Mesenchymal stem cell (in vitro differentiated cells and primary cell): ENCODE measurements around the gene PKHD1.

Source experiments
- DNase-seq: peaks from one replicate; pipeline ENCODE4 v3.0.0-alpha.2; 2013
- H2AFZ ChIP-seq: one replicate; pipeline ENCODE4 v1.6.1; 2013; ENCODE audit warnings: low read depth, mild to moderate bottlenecking, control low read depth, inconsistent platforms, low read length, moderate library complexity
- H2AK5ac ChIP-seq: 2 replicates; pipeline ENCODE4 v1.6.1; 2013; ENCODE audit warnings: low read length, moderate library complexity, mild to moderate bottlenecking, inconsistent platforms; ENCODE audit not compliant: severe bottlenecking
- H2BK120ac ChIP-seq: one replicate; pipeline ENCODE4 v1.6.1; 2013; ENCODE audit warnings: low read depth, mild to moderate bottlenecking, inconsistent platforms, low read length, moderate library complexity
- H2BK12ac ChIP-seq, 2 experiments: one replicate each; pipeline ENCODE4 v1.6.1; 2013; ENCODE audit warnings: inconsistent platforms in 2 of 2, low read length in 2 of 2, mild to moderate bottlenecking in 2 of 2, moderate library complexity in 2 of 2, control low read depth in 1 of 2
- H2BK15ac ChIP-seq: one replicate; pipeline ENCODE4 v1.6.1; 2013; ENCODE audit warnings: mild to moderate bottlenecking, low read depth, inconsistent platforms; ENCODE audit not compliant: poor library complexity, severe bottlenecking
- H2BK5ac ChIP-seq: 2 replicates; pipeline ENCODE4 v1.6.1; 2013; ENCODE audit warnings: low read depth, mild to moderate bottlenecking, low read length, control low read depth, inconsistent platforms; ENCODE audit not compliant: poor library complexity, severe bottlenecking
- H3K14ac ChIP-seq, 2 experiments: one replicate each; pipeline ENCODE4 v1.6.1; 2013; ENCODE audit warnings: inconsistent platforms in 2 of 2, low read length in 2 of 2, control low read depth in 1 of 2, mild to moderate bottlenecking in 1 of 2, moderate library complexity in 1 of 2
- H3K18ac ChIP-seq, 2 experiments: one replicate each; pipeline ENCODE4 v1.6.1; 2013; ENCODE audit warnings: inconsistent platforms in 2 of 2, low read length in 2 of 2, control low read depth in 1 of 2, low read depth in 1 of 2, mild to moderate bottlenecking in 1 of 2
- H3K23ac ChIP-seq, 2 experiments: one replicate each; pipeline ENCODE4 v1.6.1; 2013; ENCODE audit warnings: inconsistent platforms in 2 of 2, low read length in 2 of 2, mild to moderate bottlenecking in 2 of 2, moderate library complexity in 2 of 2, control low read depth in 1 of 2
- H3K27ac ChIP-seq: 2 replicates; pipeline ENCODE4 v1.5.1; 2013; ENCODE audit warnings: mild to moderate bottlenecking, moderate library complexity, low read length, control low read depth, inconsistent platforms; ENCODE audit not compliant: poor library complexity, severe bottlenecking
- H3K27me3 ChIP-seq, 2 experiments: 2 replicates each; pipeline versions ENCODE4 v1.6.1 to v1.7.0; 2013; ENCODE audit warnings: low read length in 2 of 2, mild to moderate bottlenecking in 2 of 2, moderate library complexity in 2 of 2, control low read depth in 1 of 2, inconsistent platforms in 1 of 2; ENCODE audit not compliant: control insufficient read depth in 1 of 2, insufficient read depth in 1 of 2
- H3K36me3 ChIP-seq, 2 experiments: 2 replicates each; pipeline versions ENCODE4 v1.6.1 to v1.7.0; 2013; ENCODE audit warnings: low read length in 2 of 2, control low read depth in 1 of 2, inconsistent platforms in 1 of 2, low read depth in 1 of 2, mild to moderate bottlenecking in 1 of 2; ENCODE audit not compliant: insufficient read depth in 2 of 2, control insufficient read depth in 1 of 2
- H3K4ac ChIP-seq, 2 experiments: one replicate each; pipeline ENCODE4 v1.6.1; 2013; ENCODE audit warnings: inconsistent platforms in 2 of 2, low read length in 2 of 2, mild to moderate bottlenecking in 2 of 2, moderate library complexity in 2 of 2, control low read depth in 1 of 2, low read depth in 1 of 2
- H3K4me1 ChIP-seq: 2 replicates; pipeline ENCODE4 v1.6.1; 2013; ENCODE audit warnings: low read depth, low read length, control low read depth; ENCODE audit not compliant: control insufficient read depth, insufficient read depth
- H3K4me2 ChIP-seq: 2 replicates; pipeline ENCODE4 v1.6.1; 2013; ENCODE audit warnings: low read length, mild to moderate bottlenecking, inconsistent platforms; ENCODE audit not compliant: poor library complexity, severe bottlenecking
- H3K4me3 ChIP-seq, 2 experiments: 2 replicates each; pipeline versions ENCODE4 v1.5.1 to v1.7.0; 2013; ENCODE audit warnings: low read length in 2 of 2, mild to moderate bottlenecking in 2 of 2, control low read depth in 1 of 2, low read depth in 1 of 2; ENCODE audit not compliant: insufficient read depth in 1 of 2
- H3K79me1 ChIP-seq: replicated peaks from 2 replicates; pipeline ENCODE4 v1.6.1; 2013; ENCODE audit warnings: mild to moderate bottlenecking, control low read depth, low read length, inconsistent platforms; ENCODE audit not compliant: poor library complexity, severe bottlenecking
- H3K9ac ChIP-seq: 2 replicates; pipeline ENCODE4 v1.7.0; 2013; ENCODE audit warnings: mild to moderate bottlenecking, low read length, moderate library complexity
- H3K9me3 ChIP-seq: 2 replicates; pipeline ENCODE4 v1.7.0; 2013; ENCODE audit warnings: mild to moderate bottlenecking, low read length; ENCODE audit not compliant: control insufficient read depth
- H4K8ac ChIP-seq: one replicate; pipeline ENCODE4 v1.6.1; 2013; ENCODE audit warnings: inconsistent platforms, mild to moderate bottlenecking, low read length, moderate library complexity
- H4K91ac ChIP-seq: one replicate; pipeline ENCODE4 v1.6.1; 2013; ENCODE audit warnings: mild to moderate bottlenecking, low read length, inconsistent platforms
- WGBS: methylation state at CpG from one replicate; pipeline ENCODE4 v1.1.7; 2013; ENCODE audit warnings: mixed read lengths; 5-methylcytosine and 5-hydroxymethylcytosine counted together

Gene PKHD1

GRCh38 chr6:51678905-51679620 is 408.4 kb downstream of the PKHD1 start:
- H4K8ac ChIP-seq, result no peak overlapping the region
- no peak overlapping the region for H2BK12ac ChIP-seq
- H2BK15ac ChIP-seq, result no peak overlapping the region
- 53% methylated on average over 3 of the region's 5 CpGs for WGBS
- H2AFZ ChIP-seq, result no peak overlapping the region
- no peaks in the 10 kb centered on the region for H3K36me3 ChIP-seq
- no peak overlapping the region for H3K14ac ChIP-seq
- no peak overlapping the region for H3K23ac ChIP-seq
- no peak overlapping the region for H3K9ac ChIP-seq
- H2BK120ac ChIP-seq, result no peak overlapping the region
- no peak for DNase-seq
- no peak overlapping the region for H3K4me2 ChIP-seq
- H3K9me3 ChIP-seq, result no peaks in the 10 kb centered on the region
- no peak overlapping the region for H3K18ac ChIP-seq
- no peak overlapping the region for H3K27ac ChIP-seq
- no peak overlapping the region for H4K91ac ChIP-seq
- H3K27me3 ChIP-seq, result no peaks in the 10 kb centered on the region
- no peak overlapping the region for H2AK5ac ChIP-seq
- H3K4me3 ChIP-seq, result no peak overlapping the region
- H3K4ac ChIP-seq, result no peak overlapping the region
- no peaks in the 10 kb centered on the region for H3K79me1 ChIP-seq
- no peaks in the 10 kb centered on the region for H3K4me1 ChIP-seq
- H2BK5ac ChIP-seq, result no peak overlapping the region

DNA sequence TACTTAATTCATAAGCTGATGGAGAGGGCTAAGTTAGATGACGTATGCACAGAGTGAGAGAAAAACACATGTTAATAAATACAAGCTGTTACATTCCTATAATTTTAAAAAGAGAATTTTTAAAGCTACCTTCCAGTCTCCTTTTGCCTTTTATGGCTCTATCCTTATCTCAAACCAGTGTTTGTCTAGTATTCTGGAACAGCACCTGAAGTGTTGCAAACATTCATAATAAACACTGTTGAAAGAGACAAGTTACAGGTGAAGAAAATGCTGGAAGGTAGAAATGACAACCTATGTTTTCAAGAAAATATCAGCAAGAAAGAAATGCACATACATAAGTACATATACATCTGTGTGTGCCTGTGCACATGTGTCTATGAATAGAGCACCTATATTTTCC is 409.1 kb downstream of the PKHD1 start:
- no CpG with 5 or more reads among the region's 1 CpG for WGBS
- Histone ChIP-seq H3K9me3 (no peaks in the 10 kb centered on the region), H3K4me2 (no peak overlapping the region), H2BK5ac (no peak overlapping the region), H3K36me3 (no peaks in the 10 kb centered on the region), H3K14ac (no peak overlapping the region), H4K8ac (no peak overlapping the region), H3K4ac (no peak overlapping the region), H3K4me3 (no peak overlapping the region), H2AFZ (no peak overlapping the region), H3K4me1 (no peaks in the 10 kb centered on the region), H3K18ac (no peak overlapping the region), H3K27me3 (no peaks in the 10 kb centered on the region), H2BK120ac (no peak overlapping the region), H2BK15ac (no peak overlapping the region), H4K91ac (no peak overlapping the region), H3K23ac (no peak overlapping the region), H3K9ac (no peak overlapping the region), H3K79me1 (no peaks in the 10 kb centered on the region), H3K27ac (no peak overlapping the region), H2AK5ac (no peak overlapping the region), H2BK12ac (no peak overlapping the region)
- no peak for DNase-seq

DNA sequence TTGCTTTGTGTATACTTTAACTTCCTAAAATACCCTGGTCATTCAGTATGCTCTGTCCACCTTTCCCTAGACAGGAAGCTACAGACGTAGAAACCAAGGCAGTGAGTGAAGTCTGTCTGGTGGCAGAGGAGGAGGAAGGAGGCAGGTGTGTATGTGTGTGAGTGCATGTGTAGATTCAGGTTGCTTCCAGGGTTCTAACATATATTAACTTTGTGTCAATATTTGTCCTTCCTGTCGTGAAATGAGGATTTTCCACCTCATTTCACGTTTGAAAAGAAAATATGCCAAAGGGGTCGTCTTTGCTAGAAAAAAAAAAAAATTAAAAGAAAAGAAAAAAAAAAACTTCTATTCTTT is 411.5 kb downstream of the PKHD1 start:
- Histone ChIP-seq H2BK5ac (no peak overlapping the region), H3K4me3 (no peak overlapping the region), H4K8ac (no peak overlapping the region), H3K27ac (no peak overlapping the region), H2BK15ac (no peak overlapping the region), H3K9me3 (no peaks in the 10 kb centered on the region), H3K9ac (no peak overlapping the region), H4K91ac (no peak overlapping the region), H3K18ac (no peak overlapping the region), H2BK120ac (no peak overlapping the region), H3K27me3 (no peaks in the 10 kb centered on the region), H2AFZ (no peak overlapping the region), H3K23ac (no peak overlapping the region), H2BK12ac (no peak overlapping the region), H3K4ac (no peak overlapping the region), H3K4me2 (no peak overlapping the region), H3K4me1 (no peaks in the 10 kb centered on the region), H2AK5ac (no peak overlapping the region), H3K36me3 (no peaks in the 10 kb centered on the region), H3K14ac (no peak overlapping the region), H3K79me1 (no peaks in the 10 kb centered on the region)
- WGBS, result 64% methylated on average over 1 of the region's 4 CpGs
- DNase-seq, result no peak

- no peak overlapping the region for H3K4me3 ChIP-seq
- H2BK15ac ChIP-seq, result no peak overlapping the region
- H2BK120ac ChIP-seq, result no peak overlapping the region
- H2AK5ac ChIP-seq, result no peak overlapping the region
- H3K14ac ChIP-seq, result no peak overlapping the region
- H2BK5ac ChIP-seq, result no peak overlapping the region
- no peak overlapping the region for H3K9ac ChIP-seq
- H3K23ac ChIP-seq, result no peak overlapping the region
- DNase-seq, result no peak
- H4K91ac ChIP-seq, result no peak overlapping the region
- no peaks in the 10 kb centered on the region for H3K79me1 ChIP-seq
- 82% methylated on average over 6 of the region's 9 CpGs for WGBS
- no peaks in the 10 kb centered on the region for H3K4me1 ChIP-seq
- no peak overlapping the region for H2BK12ac ChIP-seq
- no peaks in the 10 kb centered on the region for H3K9me3 ChIP-seq
- no peak overlapping the region for H2AFZ ChIP-seq
- no peak overlapping the region for H3K18ac ChIP-seq
- no peak overlapping the region for H3K27ac ChIP-seq
- H4K8ac ChIP-seq, result no peak overlapping the region
- H3K36me3 ChIP-seq, result no peaks in the 10 kb centered on the region
- no peak overlapping the region for H3K4ac ChIP-seq
- H3K27me3 ChIP-seq, result no peaks in the 10 kb centered on the region
- no peak overlapping the region for H3K4me2 ChIP-seq
Observed at GRCh38 chr6:51675020-51675921, 412.1 kb downstream of the PKHD1 start.
